HCT116 (cell line): ENCODE data around the gene LPIN1. TPM values are rescaled to one million over a fixed set of nuclear protein-coding genes. Genes with fewer than 3 reads are reported as not detected.

Experiments used
- ATAC-seq: fragments of 200-7000 bp; cut with Tn5 transposase; 2 replicates; pipeline ENCODE4 v1.9.1; 2020; ENCODE audit warnings: mild to moderate bottlenecking, moderate library complexity
- BruUV-seq: library from RNA; stranded (reverse); fragments of 400-500 nt; replicated peaks from 2 replicates; lab custom pipeline; 2021; lab: Mats Ljungman, UMichigan
- CTCF ChIA-PET: fragments of 300-600 bp; sonication (Branson Sonifier 250); formaldehyde crosslinking; loops from one replicate; lab custom pipeline; 2021; ENCODE audit warnings: antibody characterized with exemption; lab: Charles Lee
- POLR2A ChIA-PET: fragments of 300-600, 350-600 bp; sonication (Branson Sonifier 250); formaldehyde crosslinking; loops from one replicate; lab custom pipeline; 2021; ENCODE audit warnings: antibody characterized with exemption; lab: Charles Lee
- RAD21 ChIA-PET, 2 experiments: fragments of 300-600 bp; sonication (Branson Sonifier 250); formaldehyde crosslinking; loops; one replicate each; lab custom pipeline; 2023; ENCODE audit warnings: low total read pairs in 2 of 2; ENCODE audit not compliant: uncharacterized antibody in 2 of 2, unreplicated experiment in 2 of 2, low non-redundant PET in 1 of 2; lab: Charles Lee
- DNase-seq: peaks from one replicate; pipeline ENCODE4 v3.0.0-alpha.2; 2010; ENCODE audit warnings: low read depth, low spot score
- H2AFZ ChIP-seq: fragments of 200-600 bp; shearing (Covaris generic), sonication (generic); 2 replicates; pipeline ENCODE4 v1.6.1; 2017; ENCODE audit warnings: low read depth, mixed run types, mixed read lengths, antibody characterized with exemption, low read length; ENCODE audit not compliant: poor library complexity, severe bottlenecking
- H3K27ac ChIP-seq: 2 replicates; pipeline ENCODE4 v1.5.1; 2012; ENCODE audit warnings: low read depth, low read length
- H3K27me3 ChIP-seq: fragments of 200-600 bp; sonication (generic); 2 replicates; pipeline ENCODE4 v1.6.1; 2016; ENCODE audit warnings: mixed run types, low read length, mixed read lengths; ENCODE audit not compliant: insufficient read depth
- H3K36me3 ChIP-seq, 2 experiments: fragments of 200-500 bp in 1 of 2; fragments of 200-600 bp in 1 of 2; sonication (Bioruptor generic) in 1 of 2; sonication (generic) in 1 of 2; 2 replicates each; pipeline versions ENCODE4 v1.5.1 to v1.6.1; 2014 to 2016; ENCODE audit warnings: low read length in 2 of 2, inconsistent platforms in 1 of 2, mixed read lengths in 1 of 2, mixed run types in 1 of 2; ENCODE audit not compliant: insufficient read depth in 2 of 2, control insufficient read depth in 1 of 2
- H3K4me1 ChIP-seq, 2 experiments: fragments of 200-600 bp in 1 of 2; sonication (generic) in 1 of 2; 2 replicates each; pipeline versions ENCODE4 v1.5.1 to v1.6.1; 2012 to 2017; ENCODE audit warnings: low read length in 2 of 2, inconsistent platforms in 1 of 2, mild to moderate bottlenecking in 1 of 2, mixed read lengths in 1 of 2, mixed run types in 1 of 2, moderate library complexity in 1 of 2; ENCODE audit not compliant: insufficient read depth in 2 of 2, control insufficient read depth in 1 of 2
- H3K4me2 ChIP-seq: fragments of 200-600 bp; sonication (generic); 2 replicates; pipeline ENCODE4 v1.6.1; 2017; ENCODE audit warnings: mixed run types, low read length, mixed read lengths
- H3K4me3 ChIP-seq, 2 experiments: fragments of 200-600 bp in 1 of 2; sonication (generic) in 1 of 2; replicated peaks in 1 of 2; 2 replicates each; pipeline ENCODE4 v1.5.1; 2011 to 2016; ENCODE audit warnings: low read length in 2 of 2, control low read depth in 1 of 2, low read depth in 1 of 2, mild to moderate bottlenecking in 1 of 2, mixed read lengths in 1 of 2, mixed run types in 1 of 2
- H3K79me2 ChIP-seq: fragments of 200-600 bp; sonication (generic); 2 replicates; pipeline ENCODE4 v1.6.1; 2017; ENCODE audit warnings: mild to moderate bottlenecking, mixed run types, low read length, moderate library complexity, mixed read lengths; ENCODE audit not compliant: insufficient read depth
- H3K9ac ChIP-seq: fragments of 200-600 bp; sonication (generic); 2 replicates; pipeline ENCODE4 v1.6.1; 2016; ENCODE audit warnings: low read length, mixed read lengths
- H3K9me2 ChIP-seq: fragments of 200-600 bp; sonication (generic), shearing (Covaris generic); 2 replicates; pipeline ENCODE4 v1.6.1; 2017; ENCODE audit warnings: mixed run types, mild to moderate bottlenecking, moderate library complexity; ENCODE audit not compliant: insufficient read depth
- H3K9me3 ChIP-seq, 2 experiments: fragments of 200-500 bp in 1 of 2; fragments of 200-600 bp in 1 of 2; sonication (Bioruptor generic) in 1 of 2; sonication (generic) in 1 of 2; 2 replicates each; pipeline ENCODE4 v1.6.1; 2014 to 2017; ENCODE audit warnings: low read length in 2 of 2, mixed read lengths in 2 of 2, inconsistent platforms in 1 of 2, low read depth in 1 of 2, mild to moderate bottlenecking in 1 of 2, mixed run types in 1 of 2, moderate library complexity in 1 of 2; ENCODE audit not compliant: control insufficient read depth in 1 of 2, insufficient read depth in 1 of 2
- H4K20me1 ChIP-seq: fragments of 200-600 bp; sonication (generic), shearing (Covaris generic); 2 replicates; pipeline ENCODE4 v1.6.1; 2017; ENCODE audit warnings: mixed run types, mild to moderate bottlenecking, moderate library complexity; ENCODE audit not compliant: insufficient read depth
- CBX3 ChIP-seq: IDR thresholded peaks from 2 replicates; pipeline ENCODE4 v1.6.1; 2012; ENCODE audit warnings: low read depth
- CEBPB ChIP-seq: IDR thresholded peaks from 2 replicates; pipeline ENCODE4 v1.6.1; 2012; ENCODE audit warnings: low read depth
- EGR1 ChIP-seq: IDR thresholded peaks from 2 replicates; pipeline ENCODE4 v1.6.1; 2012; ENCODE audit warnings: low read depth
- ELF1 ChIP-seq: IDR thresholded peaks from 2 replicates; pipeline ENCODE4 v1.6.1; 2012; ENCODE audit warnings: low read depth, borderline replicate concordance
- EZH2 ChIP-seq: fragments of 200-600 bp; sonication (generic); IDR thresholded peaks from 2 replicates; pipeline ENCODE4 v1.6.1; 2017; ENCODE audit warnings: antibody characterized with exemption, mixed run types
- EZH2phosphoT487 ChIP-seq: fragments of 200-600 bp; IDR thresholded peaks from 2 replicates; pipeline ENCODE4 v1.6.1; 2018; ENCODE audit warnings: antibody characterized with exemption, borderline replicate concordance
- JUND ChIP-seq: IDR thresholded peaks from 2 replicates; pipeline ENCODE4 v1.6.1; 2012
- POLR2A ChIP-seq: IDR thresholded peaks from 2 replicates; pipeline ENCODE4 v1.7.0; 2011; ENCODE audit warnings: borderline replicate concordance; ENCODE audit not compliant: insufficient read depth, insufficient read length; ENCODE audit errors: extremely low read depth
- SIN3A ChIP-seq: IDR thresholded peaks from 2 replicates; pipeline ENCODE4 v1.6.1; 2012; ENCODE audit warnings: low read depth
- SRF ChIP-seq: IDR thresholded peaks from 2 replicates; pipeline ENCODE4 v1.6.1; 2012; ENCODE audit warnings: low read depth
- TCF7L2 ChIP-seq: IDR thresholded peaks from 2 replicates; pipeline ENCODE4 v1.7.0; 2011; ENCODE audit warnings: borderline replicate concordance, inconsistent platforms; ENCODE audit not compliant: insufficient read depth, insufficient read length; ENCODE audit errors: extremely low read depth
- YY1 ChIP-seq: IDR thresholded peaks from 2 replicates; pipeline ENCODE4 v1.6.1; 2011; ENCODE audit warnings: low read length, low read depth, moderate library complexity, mild to moderate bottlenecking; ENCODE audit not compliant: insufficient replicate concordance; ENCODE audit errors: extremely low read depth
- ZNF274 ChIP-seq: fragments of 200-500 bp; sonication (Bioruptor generic); IDR thresholded peaks from 2 replicates; pipeline ENCODE4 v1.6.1; 2014; ENCODE audit warnings: mild to moderate bottlenecking, low read depth, low read length, inconsistent platforms
- intact Hi-C: fragments of 100-400 bp; cut with micrococcal nuclease; formaldehyde crosslinking; loops from 2 replicates; pipeline ENCODE4 v1.10.0; 2022
- total RNA-seq: library from RNA; stranded (reverse); gene quantifications from one replicate; pipeline ENCODE4 v1.2.1, GENCODE V29; 2021; ENCODE audit not compliant: unreplicated experiment
- TF ChIP-seq, protein P1 (sequence below): IDR thresholded peaks from 2 replicates; pipeline ENCODE4 v1.6.1; 2012
- TF ChIP-seq, protein P2 (sequence below), 3 experiments: fragments of 200-600 bp in 1 of 3; sonication (generic) in 1 of 3; IDR thresholded peaks in 2 of 3; conservative IDR thresholded peaks in 1 of 3; 2 replicates each; pipeline ENCODE4 v1.5.1; 2012 to 2017; ENCODE audit warnings: low read depth in 2 of 3, low read length in 2 of 3, antibody characterized with exemption in 1 of 3, borderline replicate concordance in 1 of 3, control low read depth in 1 of 3, mild to moderate bottlenecking in 1 of 3, mixed read lengths in 1 of 3, mixed run types in 1 of 3, moderate library complexity in 1 of 3; ENCODE audit not compliant: insufficient read depth in 1 of 3
- TF ChIP-seq, protein P3 (sequence below): IDR thresholded peaks from 2 replicates; pipeline ENCODE4 v1.6.1; 2012
- TF ChIP-seq, protein P4 (sequence below): IDR thresholded peaks from 2 replicates; pipeline ENCODE4 v1.6.1; 2011; ENCODE audit warnings: mild to moderate bottlenecking, low read length, moderate library complexity; ENCODE audit not compliant: insufficient replicate concordance; ENCODE audit errors: extremely low read depth

LPIN1 gene
- total RNA-seq, 1 experiment from 2014 or later = 16.7 TPM

DNA sequence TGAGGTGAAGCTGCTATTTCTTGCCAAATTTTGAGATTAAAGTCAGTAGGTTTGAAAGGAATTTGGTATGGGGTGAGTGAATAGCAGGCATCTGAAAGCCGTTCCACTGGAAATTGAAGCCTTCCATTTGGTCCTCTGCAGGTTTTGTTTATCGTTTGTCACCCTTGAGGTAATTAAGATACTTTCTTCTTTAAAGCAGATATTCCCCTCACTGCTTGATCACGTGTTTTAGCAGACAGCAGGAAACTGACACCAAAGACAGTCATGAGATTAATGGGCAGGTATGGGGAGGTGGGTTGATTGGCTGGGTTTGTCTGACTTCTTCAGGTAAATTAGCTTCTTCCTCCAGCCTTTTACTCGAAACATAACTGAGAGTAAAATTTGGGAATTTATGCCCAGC is 10.7 kb downstream of the LPIN1 start:
- RAD21 ChIA-PET = no interaction called here

More for the DNA sequence above, 10.7 kb downstream of the LPIN1 start:
- ATAC-seq (no peak), DNase-seq (no peak)
- H2AFZ ChIP-seq = no peak overlapping the region
- no peaks in the 10 kb centered on the region for H3K36me3 ChIP-seq
- no peak overlapping the region for H3K9ac ChIP-seq
- no TSS peak for BruUV-seq
- intact Hi-C loops = no loop called here
- TF ChIP-seq, protein P1, sequence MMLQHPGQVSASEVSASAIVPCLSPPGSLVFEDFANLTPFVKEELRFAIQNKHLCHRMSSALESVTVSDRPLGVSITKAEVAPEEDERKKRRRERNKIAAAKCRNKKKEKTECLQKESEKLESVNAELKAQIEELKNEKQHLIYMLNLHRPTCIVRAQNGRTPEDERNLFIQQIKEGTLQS = no peak
- TF ChIP-seq JUND (no peak), EZH2phosphoT487 (no peak), EGR1 (no peak), CEBPB (no peak), SIN3A (no peak), POLR2A (no peak), ZNF274 (no peak), EZH2 (no peak), TCF7L2 (no peak), ELF1 (no peak), CBX3 (no peak), YY1 (no peak), SRF (no peak)
- TF ChIP-seq, protein P2, sequence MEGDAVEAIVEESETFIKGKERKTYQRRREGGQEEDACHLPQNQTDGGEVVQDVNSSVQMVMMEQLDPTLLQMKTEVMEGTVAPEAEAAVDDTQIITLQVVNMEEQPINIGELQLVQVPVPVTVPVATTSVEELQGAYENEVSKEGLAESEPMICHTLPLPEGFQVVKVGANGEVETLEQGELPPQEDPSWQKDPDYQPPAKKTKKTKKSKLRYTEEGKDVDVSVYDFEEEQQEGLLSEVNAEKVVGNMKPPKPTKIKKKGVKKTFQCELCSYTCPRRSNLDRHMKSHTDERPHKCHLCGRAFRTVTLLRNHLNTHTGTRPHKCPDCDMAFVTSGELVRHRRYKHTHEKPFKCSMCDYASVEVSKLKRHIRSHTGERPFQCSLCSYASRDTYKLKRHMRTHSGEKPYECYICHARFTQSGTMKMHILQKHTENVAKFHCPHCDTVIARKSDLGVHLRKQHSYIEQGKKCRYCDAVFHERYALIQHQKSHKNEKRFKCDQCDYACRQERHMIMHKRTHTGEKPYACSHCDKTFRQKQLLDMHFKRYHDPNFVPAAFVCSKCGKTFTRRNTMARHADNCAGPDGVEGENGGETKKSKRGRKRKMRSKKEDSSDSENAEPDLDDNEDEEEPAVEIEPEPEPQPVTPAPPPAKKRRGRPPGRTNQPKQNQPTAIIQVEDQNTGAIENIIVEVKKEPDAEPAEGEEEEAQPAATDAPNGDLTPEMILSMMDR (IDR thresholded peaks at IDR 0.05 in 2 of 3, conservative IDR thresholded peaks at IDR 0.05 in 1 of 3; ENCODE audit: borderline replicate concordance in 1 of 3, insufficient read depth in 1 of 3, low read depth in 2 of 3, low read length in 2 of 3) = no peak
- TF ChIP-seq, protein P3, sequence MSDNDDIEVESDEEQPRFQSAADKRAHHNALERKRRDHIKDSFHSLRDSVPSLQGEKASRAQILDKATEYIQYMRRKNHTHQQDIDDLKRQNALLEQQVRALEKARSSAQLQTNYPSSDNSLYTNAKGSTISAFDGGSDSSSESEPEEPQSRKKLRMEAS = no peak
- TF ChIP-seq, protein P4, sequence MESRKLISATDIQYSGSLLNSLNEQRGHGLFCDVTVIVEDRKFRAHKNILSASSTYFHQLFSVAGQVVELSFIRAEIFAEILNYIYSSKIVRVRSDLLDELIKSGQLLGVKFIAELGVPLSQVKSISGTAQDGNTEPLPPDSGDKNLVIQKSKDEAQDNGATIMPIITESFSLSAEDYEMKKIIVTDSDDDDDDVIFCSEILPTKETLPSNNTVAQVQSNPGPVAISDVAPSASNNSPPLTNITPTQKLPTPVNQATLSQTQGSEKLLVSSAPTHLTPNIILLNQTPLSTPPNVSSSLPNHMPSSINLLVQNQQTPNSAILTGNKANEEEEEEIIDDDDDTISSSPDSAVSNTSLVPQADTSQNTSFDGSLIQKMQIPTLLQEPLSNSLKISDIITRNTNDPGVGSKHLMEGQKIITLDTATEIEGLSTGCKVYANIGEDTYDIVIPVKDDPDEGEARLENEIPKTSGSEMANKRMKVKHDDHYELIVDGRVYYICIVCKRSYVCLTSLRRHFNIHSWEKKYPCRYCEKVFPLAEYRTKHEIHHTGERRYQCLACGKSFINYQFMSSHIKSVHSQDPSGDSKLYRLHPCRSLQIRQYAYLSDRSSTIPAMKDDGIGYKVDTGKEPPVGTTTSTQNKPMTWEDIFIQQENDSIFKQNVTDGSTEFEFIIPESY = no peak
- no peak overlapping the region for H3K27ac ChIP-seq
- no peak overlapping the region for H3K4me3 ChIP-seq
- H3K9me2 ChIP-seq = no peaks in the 10 kb centered on the region
- H3K79me2 ChIP-seq = no peaks in the 10 kb centered on the region; the same call in 1 of the 2 replicates
- ChIA-PET CTCF (interaction anchor here (1.7 to 1.9 kb wide), 2 partner anchors 13 to 22 kb away, joined by 7 to 10 read pairs; no protein-coding TSS in a partner anchor), POLR2A (no interaction called here)
- peaks cover 20 to 23% of the 10 kb centered on the region in 2 experiments for H3K4me1 ChIP-seq
- H4K20me1 ChIP-seq = no peaks in the 10 kb centered on the region
- H3K9me3 ChIP-seq = no peaks in the 10 kb centered on the region
- H3K4me2 ChIP-seq = no peak overlapping the region
- no peaks in the 10 kb centered on the region for H3K27me3 ChIP-seq
